ENCODE measurements around the gene WHRN.

DNA sequence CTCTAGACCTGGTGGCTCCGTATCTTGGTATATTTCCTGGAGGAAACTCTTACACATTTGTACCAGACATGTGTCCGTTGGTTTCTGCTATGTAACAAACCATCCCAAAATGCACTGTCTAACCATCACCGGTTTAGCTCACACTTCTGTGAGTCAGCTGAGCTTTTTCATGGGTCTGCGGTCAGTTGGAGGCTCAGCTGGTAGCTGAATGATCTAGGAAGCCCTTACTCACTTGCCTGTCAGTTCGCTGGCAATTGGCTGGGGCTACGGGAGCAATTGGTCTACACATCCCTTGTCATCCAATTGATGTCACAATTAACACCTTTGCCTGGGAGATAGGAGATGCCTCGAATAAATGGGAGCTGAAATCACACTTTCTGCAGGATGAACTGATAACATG lies 11.6 kb upstream of the WHRN start:
- TF ChIP-seq ZNF274 (IDR thresholded peaks at IDR 0.05; ENCODE audit: low read depth, low read length) (no peak), YY1 (IDR thresholded peaks at IDR 0.05; ENCODE audit: insufficient read depth, insufficient read length) (no peak), SUZ12 (IDR thresholded peaks at IDR 0.05; ENCODE audit: extremely low read depth, insufficient read depth, insufficient read length) (no peak)

Measured in NT2/D1 (cell line).